ENCODE data around the gene STRA8. TPM values are rescaled to one million over a fixed set of nuclear protein-coding genes. Genes with fewer than 3 reads are reported as not detected.
"Not testable (repeated sequence)": the region's sequence is repeated elsewhere in the genome, so short reads cannot be mapped to it uniquely, and the experiment has no call there.

Gene STRA8
- total RNA-seq, 2 donors from 2014 or later: not detected

DNA sequence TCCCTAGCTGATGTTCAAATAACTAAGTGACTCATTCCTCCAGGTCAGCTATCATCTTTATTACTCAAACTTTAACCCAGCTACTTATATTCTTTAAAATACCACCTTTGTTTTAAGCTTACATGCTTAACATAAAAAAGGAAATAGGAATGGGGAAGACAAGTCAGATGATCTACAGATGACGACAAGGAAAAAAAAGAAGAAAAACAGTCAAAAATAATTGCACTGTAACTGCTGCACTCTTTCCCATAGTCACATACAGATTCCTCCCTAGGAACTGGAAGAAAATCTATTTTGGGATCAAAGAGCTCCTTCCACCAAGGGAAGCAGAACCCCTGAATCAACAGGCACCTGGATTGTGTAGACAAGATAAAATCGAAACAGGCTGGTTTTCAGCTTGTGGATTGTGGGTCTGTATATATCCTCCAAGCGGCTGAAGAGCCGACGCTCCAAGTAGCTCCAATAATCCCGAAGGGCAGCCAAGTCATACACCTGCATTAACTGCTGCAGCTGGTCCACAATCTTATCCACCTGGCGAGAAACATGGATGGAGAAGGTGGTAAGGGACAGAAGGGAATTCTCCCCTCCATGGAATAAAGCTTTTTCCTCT lies 24.3 kb upstream of the STRA8 start:
- Histone ChIP-seq H3K27ac (no peak overlapping the region), H3K4me3 (no peak overlapping the region), H3K27me3 (no peaks in the 10 kb centered on the region), H3K36me3 (peaks cover 20% of the 10 kb centered on the region), H3K4me1 (peaks cover 0 to 9% of the 10 kb centered on the region in 2 donors), H3K9me3 (no peaks in the 10 kb centered on the region)
- DNase-seq (ENCODE audit: low spot score): no peak
- TF ChIP-seq, protein P1, sequence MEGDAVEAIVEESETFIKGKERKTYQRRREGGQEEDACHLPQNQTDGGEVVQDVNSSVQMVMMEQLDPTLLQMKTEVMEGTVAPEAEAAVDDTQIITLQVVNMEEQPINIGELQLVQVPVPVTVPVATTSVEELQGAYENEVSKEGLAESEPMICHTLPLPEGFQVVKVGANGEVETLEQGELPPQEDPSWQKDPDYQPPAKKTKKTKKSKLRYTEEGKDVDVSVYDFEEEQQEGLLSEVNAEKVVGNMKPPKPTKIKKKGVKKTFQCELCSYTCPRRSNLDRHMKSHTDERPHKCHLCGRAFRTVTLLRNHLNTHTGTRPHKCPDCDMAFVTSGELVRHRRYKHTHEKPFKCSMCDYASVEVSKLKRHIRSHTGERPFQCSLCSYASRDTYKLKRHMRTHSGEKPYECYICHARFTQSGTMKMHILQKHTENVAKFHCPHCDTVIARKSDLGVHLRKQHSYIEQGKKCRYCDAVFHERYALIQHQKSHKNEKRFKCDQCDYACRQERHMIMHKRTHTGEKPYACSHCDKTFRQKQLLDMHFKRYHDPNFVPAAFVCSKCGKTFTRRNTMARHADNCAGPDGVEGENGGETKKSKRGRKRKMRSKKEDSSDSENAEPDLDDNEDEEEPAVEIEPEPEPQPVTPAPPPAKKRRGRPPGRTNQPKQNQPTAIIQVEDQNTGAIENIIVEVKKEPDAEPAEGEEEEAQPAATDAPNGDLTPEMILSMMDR (IDR thresholded peaks at IDR 0.05): no peak

DNA sequence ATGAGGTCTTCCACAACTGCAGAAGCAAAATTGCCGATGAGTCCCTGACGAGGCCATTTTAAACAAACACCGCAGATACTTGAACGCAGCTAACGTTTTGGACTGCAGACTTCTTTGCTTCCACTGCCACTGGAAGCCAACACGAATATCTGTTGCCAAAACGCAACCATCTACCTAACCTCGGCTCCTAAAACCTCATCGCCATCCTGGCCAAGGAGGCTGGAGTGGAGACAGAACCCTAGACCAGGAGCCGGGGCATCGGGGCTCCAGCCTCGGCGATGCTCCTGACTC lies 22.8 kb upstream of the STRA8 start:
- peaks cover 6% of the 10 kb centered on the region for H3K36me3 ChIP-seq
- H3K9me3 ChIP-seq: no peaks in the 10 kb centered on the region
- H3K4me1 ChIP-seq: peaks cover 0 to 9% of the 10 kb centered on the region in 2 donors
- peak overlapping the region; percentile 95 for H3K27ac ChIP-seq
- H3K4me3 ChIP-seq: peak overlapping the region; percentile 74 to 89
- DNase-seq (ENCODE audit: low spot score): no peak
- TF ChIP-seq, protein P1 (IDR thresholded peaks at IDR 0.05): no peak
- H3K27me3 ChIP-seq: no peaks in the 10 kb centered on the region

DNA sequence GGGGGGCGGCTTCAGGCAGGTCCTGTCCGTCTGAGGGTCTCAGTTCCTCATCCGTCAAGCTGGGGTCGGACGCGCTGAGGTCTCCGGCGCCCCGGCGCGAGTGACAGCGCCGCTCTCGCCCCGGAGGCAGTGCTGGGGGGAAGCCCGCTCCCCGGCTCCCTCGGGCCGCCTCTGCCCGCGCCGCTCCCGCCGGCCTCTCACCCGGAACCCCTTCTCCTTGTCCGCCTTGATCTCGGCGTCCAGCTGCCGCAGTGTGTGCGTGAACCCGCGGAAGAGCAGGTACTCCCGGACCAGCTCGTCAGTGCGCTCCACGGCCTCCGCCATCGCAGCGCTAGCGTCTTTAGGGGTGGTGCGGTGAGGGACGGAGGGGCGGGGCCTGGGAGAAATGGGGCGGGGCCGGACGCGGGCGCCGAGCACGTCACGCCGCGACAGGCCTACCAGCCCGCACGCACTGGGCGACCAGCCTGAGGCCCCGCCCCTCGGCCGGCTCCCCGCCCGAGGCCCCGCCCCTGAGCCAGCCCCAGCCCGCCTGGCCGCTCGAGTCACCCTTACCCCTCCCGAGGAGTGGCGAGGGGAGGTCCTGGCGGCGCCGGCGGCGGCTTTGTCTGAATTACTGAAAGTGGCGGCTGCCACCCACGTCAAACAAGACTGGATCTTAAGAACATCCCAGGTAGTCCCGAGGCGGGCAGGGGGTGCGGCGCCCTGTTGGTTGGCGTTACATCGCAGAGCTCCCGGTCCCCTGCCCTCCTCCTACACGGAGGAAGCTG lies 22.3 kb upstream of the STRA8 start, which contains the start of gene WDR91:
Gene WDR91, minus strand, starts transcription at position 348 of the 767 bp plus-strand sequence. Its CDS starts 24 bp downstream, at position 324.
- Histone ChIP-seq H3K9me3 (no peaks in the 10 kb centered on the region), H3K4me3 (peak within 1 kb of the TSS; percentile 74 to 89), H3K4me1 (peaks cover 0 to 9% of the 10 kb centered on the region in 2 donors), H3K27me3 (no peaks in the 10 kb centered on the region), H3K36me3 (peaks cover under 1% of the 10 kb centered on the region), H3K27ac (peak within 1 kb of the TSS; percentile 95)
- TF ChIP-seq, protein P1 (IDR thresholded peaks at IDR 0.05): peak in 1 of 2 donors; percentile 34
- peak; percentile 96 for DNase-seq (ENCODE audit: low spot score)

DNA sequence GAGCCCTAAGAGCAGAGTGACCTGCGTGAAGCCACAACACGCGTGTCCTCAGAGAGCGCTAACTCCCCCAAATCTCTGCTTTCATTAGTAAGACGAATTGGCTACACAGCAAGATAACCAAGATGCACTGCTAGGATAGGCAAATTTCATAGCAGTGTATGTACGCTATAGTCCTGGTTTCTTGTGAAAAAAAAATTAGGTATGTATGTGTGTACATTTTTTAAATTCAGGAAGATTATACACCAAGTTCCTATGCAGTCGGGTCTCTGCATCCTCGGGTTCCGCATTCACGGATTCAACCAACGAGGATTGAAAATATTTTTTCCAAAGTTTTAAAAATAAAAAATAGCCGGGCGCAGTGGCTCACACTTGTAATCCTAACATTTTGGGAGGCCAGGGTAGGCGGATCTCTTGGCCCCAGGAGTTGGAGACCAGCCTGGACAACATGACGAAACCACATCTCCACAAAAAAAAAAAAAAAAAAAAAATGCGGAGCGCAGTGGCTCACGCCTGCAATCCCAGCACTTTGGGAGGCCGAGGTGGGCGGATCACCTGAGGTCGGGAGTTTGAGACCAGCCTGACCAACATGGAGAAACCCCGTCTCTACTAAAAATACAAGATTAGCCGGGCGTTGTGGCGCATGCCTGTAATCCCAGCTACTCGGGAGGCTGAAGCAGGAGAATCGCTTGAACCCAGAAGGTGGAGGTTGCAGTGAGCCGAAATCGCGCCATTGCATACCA lies 21.5 kb upstream of the STRA8 start:
- not testable (repeated sequence) for H3K4me1 ChIP-seq, H3K36me3 ChIP-seq, H3K9me3 ChIP-seq, H3K27me3 ChIP-seq
- H3K27ac ChIP-seq: peak overlapping the region; percentile 95
- peak overlapping the region; percentile 74 to 89 for H3K4me3 ChIP-seq
- peak; percentile 74 for DNase-seq (ENCODE audit: low spot score)

DNA sequence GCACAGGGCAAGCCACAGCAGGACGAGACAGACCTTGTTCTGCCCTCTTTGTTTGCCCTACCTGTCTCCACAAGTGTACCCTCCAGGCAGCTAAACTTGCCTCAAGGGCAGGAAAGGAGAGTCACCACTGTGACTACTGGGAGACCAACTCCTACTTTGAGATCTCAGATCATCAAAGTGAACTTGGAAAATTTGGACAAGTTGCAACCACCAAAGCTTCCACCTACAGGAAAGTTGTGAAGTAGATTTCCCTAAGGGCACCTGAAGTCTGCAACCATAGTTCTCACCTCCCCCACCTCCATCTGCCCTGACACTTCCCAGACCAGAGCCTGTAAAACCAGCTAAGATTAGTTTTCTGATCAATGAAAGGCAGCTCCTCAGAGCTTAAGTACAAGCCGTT lies 19.8 kb upstream of the STRA8 start:
- Histone ChIP-seq H3K36me3 (no peaks in the 10 kb centered on the region), H3K4me3 (no peak overlapping the region), H3K27me3 (no peaks in the 10 kb centered on the region), H3K4me1 (peaks cover 0 to 9% of the 10 kb centered on the region in 2 donors), H3K27ac (no peak overlapping the region), H3K9me3 (no peaks in the 10 kb centered on the region)
- TF ChIP-seq, protein P1 (IDR thresholded peaks at IDR 0.05): no peak
- DNase-seq (ENCODE audit: low spot score): no peak

DNA sequence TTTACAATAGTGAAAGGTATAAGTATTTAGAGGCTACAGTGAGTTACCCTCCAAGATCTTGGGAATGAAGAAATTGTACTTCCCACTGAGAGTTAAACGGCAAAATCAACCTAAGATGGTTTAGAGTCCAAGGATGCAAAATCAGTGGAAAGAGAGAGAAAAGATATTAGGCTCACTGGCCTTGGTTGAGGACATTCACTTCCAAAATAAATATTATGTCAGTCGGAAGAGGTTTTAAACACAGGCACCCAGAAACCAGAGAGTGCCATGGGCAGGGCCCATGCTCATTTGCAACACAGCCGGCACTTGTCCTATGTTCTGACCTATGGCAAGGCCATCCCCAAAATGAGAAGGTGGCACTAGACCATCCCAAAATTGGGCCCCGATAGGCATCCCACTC lies 18.5 kb upstream of the STRA8 start:
- Histone ChIP-seq H3K36me3 (no peaks in the 10 kb centered on the region), H3K27me3 (no peaks in the 10 kb centered on the region), H3K4me3 (no peak overlapping the region), H3K27ac (no peak overlapping the region), H3K9me3 (no peaks in the 10 kb centered on the region), H3K4me1 (peaks cover 0 to 6% of the 10 kb centered on the region in 2 donors)
- TF ChIP-seq, protein P1 (IDR thresholded peaks at IDR 0.05): no peak
- no peak for DNase-seq (ENCODE audit: low spot score)
